ENCODE results near the gene ARSG. TPM values are rescaled to one million over a fixed set of nuclear protein-coding genes. Genes with fewer than 3 reads are reported as not detected.

The ARSG gene
- total and polyA plus RNA-seq, 2 donors (not counting 3 experiments of a cell fraction or from before 2014, with no cell fraction given) = 3.9 to 7.0 TPM

DNA sequence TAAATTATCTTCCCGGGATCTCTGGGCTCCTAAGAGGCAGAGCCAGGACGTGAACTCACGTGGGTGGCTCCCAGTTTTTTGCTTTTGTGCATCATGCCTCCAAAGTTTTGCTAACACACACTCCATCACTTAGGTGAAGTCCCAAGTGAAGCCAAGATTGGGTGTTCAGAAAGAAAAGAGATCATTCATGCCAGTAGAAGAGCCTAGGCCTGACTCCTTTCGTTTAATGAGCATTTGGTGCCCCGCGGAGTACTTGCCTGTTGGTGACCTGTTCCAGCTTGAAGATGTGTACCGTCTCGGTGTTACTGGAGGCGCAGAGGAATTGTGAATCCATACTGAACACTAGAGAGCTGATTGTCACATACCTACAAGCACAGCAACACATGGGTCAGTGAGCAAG, 141.9 kb downstream of the ARSG start:
- Histone ChIP-seq H2AFZ (ENCODE audit: low read depth, low read length) (no peak overlapping the region), H3K36me3 (ENCODE audit: control insufficient read depth in 2 of 2, extremely low read depth in 1 of 2, insufficient read depth in 2 of 2, low read length in 2 of 2) (peaks cover 18 to 53% of the 10 kb centered on the region in 2 experiments), H3K9me1 (replicated peaks; ENCODE audit: control insufficient read depth, extremely low read depth, insufficient read depth, low read length) (no peaks in the 10 kb centered on the region), H3K4me2 (ENCODE audit: insufficient read depth, low read length) (no peak overlapping the region), H4K20me1 (replicated peaks; ENCODE audit: control insufficient read depth, extremely low read depth, insufficient read depth, low read length) (no peaks in the 10 kb centered on the region), H3K79me2 (ENCODE audit: control insufficient read depth, insufficient read depth, low read length) (no peaks in the 10 kb centered on the region), H3K4me1 (ENCODE audit: control insufficient read depth, extremely low read depth, insufficient read depth, low read length) (peaks cover 14% of the 10 kb centered on the region), H3K4me3 (replicated peaks in 1 of 3; ENCODE audit: insufficient read depth in 1 of 3, low read depth in 1 of 3, low read length in 3 of 3) (no peak overlapping the region), H3K27me3 (ENCODE audit: control insufficient read depth in 2 of 2, insufficient read depth in 2 of 2, low read length in 2 of 2) (no peaks in the 10 kb centered on the region), H3K9me3 (replicated peaks; ENCODE audit: control insufficient read depth, insufficient read depth, low read length) (no peaks in the 10 kb centered on the region), H3K27ac (ENCODE audit: insufficient read depth, low read depth, low read length) (no peak overlapping the region), H3K9ac (replicated peaks; ENCODE audit: extremely low read depth, insufficient read depth, low read length) (no peak overlapping the region)
- no peak for DNase-seq (ENCODE audit: low read depth, low spot score)
- CTCF ChIA-PET = interaction anchor here (2.2 kb wide), 1 partner anchor 170 kb away, joined by 20 read pairs; no protein-coding TSS in a partner anchor
- no TSS peak for BruUV-seq (replicated peaks)
- no peak for TF ChIP-seq CTCF (IDR thresholded peaks at IDR 0.05; ENCODE audit: extremely low read depth in 1 of 2, insufficient read depth in 1 of 2, low read depth in 1 of 2, low read length in 2 of 2)
- no peak for TF ChIP-seq MAX (IDR thresholded peaks at IDR 0.05; ENCODE audit: insufficient read depth, insufficient read length)
- TF ChIP-seq EZH2 (IDR thresholded peaks at IDR 0.05; ENCODE audit: borderline replicate concordance, low read depth, low read length, severe bottlenecking) = no peak
- no peak for TF ChIP-seq MYC (IDR thresholded peaks at IDR 0.05; ENCODE audit: low read depth, low read length)
- TF ChIP-seq POLR2AphosphoS5 (IDR thresholded peaks at IDR 0.05; ENCODE audit: insufficient read depth, low read depth, low read length) = no peak
- TF ChIP-seq FOS (IDR thresholded peaks at IDR 0.05; ENCODE audit: borderline replicate concordance, insufficient read depth, low read length) = no peak
- no peak for TF ChIP-seq GATA2 (IDR thresholded peaks at IDR 0.05; ENCODE audit: insufficient read depth, insufficient read length, low read depth, low read length)
- TF ChIP-seq POLR2A (IDR thresholded peaks at IDR 0.05; ENCODE audit: low read depth, low read length) = no peak
- TF ChIP-seq JUN (IDR thresholded peaks at IDR 0.05; ENCODE audit: borderline replicate concordance, insufficient read depth, insufficient read length, low read depth) = no peak
- dilution Hi-C loops (cut with MboI; ENCODE audit: extremely low pct_ligation_motif_present, low sequenced_read_pairs) = no loop called here
- no peak for FAIRE-seq
- intact Hi-C loops (cut with micrococcal nuclease) = no loop called here
- POLR2A ChIA-PET = interaction anchor here (0.5 kb wide), 1 partner anchor 454 kb away, joined by 4 read pairs; no protein-coding TSS in a partner anchor
